Ovary (tissue), 3 donors: ENCODE measurements around the gene HHAT.

ENCODE experiments used
- CTCF ChIP-seq, 3 donors: fragments of 450-650 bp in 2 of 3; fragments of 200-600 bp in 1 of 3; IDR thresholded peaks; one replicate each; pipeline versions ENCODE4 v1.5.1 to v1.8.0; 2016 to 2022; ENCODE audit warnings: antibody characterized with exemption in 3 of 3, mild to moderate bottlenecking in 1 of 3
- POLR2A ChIP-seq: fragments of 450-650 bp; IDR thresholded peaks from one replicate; pipeline ENCODE4 v1.6.1; 2017; ENCODE audit warnings: antibody characterized with exemption, mild to moderate bottlenecking, moderate library complexity
- donor health status: DM: no; HTN: no; CAD: no.

- TF ChIP-seq POLR2A (no peak), CTCF (IDR thresholded peaks at IDR 0.05) (no peak)
Measured at GRCh38 chr1:210551899-210552298, 223.2 kb downstream of the HHAT start.
